ENCODE measurements around the gene DNAH11. TPM values are rescaled to one million over a fixed set of nuclear protein-coding genes. Genes with fewer than 3 reads are reported as not detected.
A peak's percentile ranks its signal among the peaks of the same experiment; 100 is the strongest.

DNAH11 gene
- total and polyA plus RNA-seq, 2 of the 13 experiments (the other 11 are each of a cell fraction or from before 2014, with no cell fraction given) = not detected

DNA sequence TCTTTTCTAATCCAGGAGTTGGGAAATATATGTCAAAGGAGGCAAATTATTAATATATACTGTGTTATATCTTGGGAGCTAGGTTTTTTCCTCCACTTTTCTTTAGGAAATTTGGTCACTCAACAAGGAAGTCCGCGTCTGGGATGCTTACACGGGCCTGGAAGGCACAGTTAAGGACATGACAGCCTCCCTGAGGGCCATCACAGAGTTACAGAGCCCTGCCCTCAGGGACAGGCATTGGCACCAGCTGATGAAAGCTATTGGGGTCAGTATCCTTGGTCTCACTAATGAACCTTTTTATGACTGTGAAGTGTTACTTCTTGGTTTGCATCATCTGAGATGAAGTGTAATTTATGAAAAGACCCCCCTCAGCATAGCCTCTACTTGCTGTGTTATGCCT is 74.7 kb downstream of the DNAH11 start (continued):
- TF ChIP-seq, protein P1, sequence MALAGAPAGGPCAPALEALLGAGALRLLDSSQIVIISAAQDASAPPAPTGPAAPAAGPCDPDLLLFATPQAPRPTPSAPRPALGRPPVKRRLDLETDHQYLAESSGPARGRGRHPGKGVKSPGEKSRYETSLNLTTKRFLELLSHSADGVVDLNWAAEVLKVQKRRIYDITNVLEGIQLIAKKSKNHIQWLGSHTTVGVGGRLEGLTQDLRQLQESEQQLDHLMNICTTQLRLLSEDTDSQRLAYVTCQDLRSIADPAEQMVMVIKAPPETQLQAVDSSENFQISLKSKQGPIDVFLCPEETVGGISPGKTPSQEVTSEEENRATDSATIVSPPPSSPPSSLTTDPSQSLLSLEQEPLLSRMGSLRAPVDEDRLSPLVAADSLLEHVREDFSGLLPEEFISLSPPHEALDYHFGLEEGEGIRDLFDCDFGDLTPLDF (CRISPR knock-in tag; IDR thresholded peaks at IDR 0.05) = no peak
- TF ChIP-seq, protein P2, sequence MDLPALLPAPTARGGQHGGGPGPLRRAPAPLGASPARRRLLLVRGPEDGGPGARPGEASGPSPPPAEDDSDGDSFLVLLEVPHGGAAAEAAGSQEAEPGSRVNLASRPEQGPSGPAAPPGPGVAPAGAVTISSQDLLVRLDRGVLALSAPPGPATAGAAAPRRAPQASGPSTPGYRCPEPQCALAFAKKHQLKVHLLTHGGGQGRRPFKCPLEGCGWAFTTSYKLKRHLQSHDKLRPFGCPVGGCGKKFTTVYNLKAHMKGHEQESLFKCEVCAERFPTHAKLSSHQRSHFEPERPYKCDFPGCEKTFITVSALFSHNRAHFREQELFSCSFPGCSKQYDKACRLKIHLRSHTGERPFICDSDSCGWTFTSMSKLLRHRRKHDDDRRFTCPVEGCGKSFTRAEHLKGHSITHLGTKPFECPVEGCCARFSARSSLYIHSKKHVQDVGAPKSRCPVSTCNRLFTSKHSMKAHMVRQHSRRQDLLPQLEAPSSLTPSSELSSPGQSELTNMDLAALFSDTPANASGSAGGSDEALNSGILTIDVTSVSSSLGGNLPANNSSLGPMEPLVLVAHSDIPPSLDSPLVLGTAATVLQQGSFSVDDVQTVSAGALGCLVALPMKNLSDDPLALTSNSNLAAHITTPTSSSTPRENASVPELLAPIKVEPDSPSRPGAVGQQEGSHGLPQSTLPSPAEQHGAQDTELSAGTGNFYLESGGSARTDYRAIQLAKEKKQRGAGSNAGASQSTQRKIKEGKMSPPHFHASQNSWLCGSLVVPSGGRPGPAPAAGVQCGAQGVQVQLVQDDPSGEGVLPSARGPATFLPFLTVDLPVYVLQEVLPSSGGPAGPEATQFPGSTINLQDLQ (CRISPR knock-in tag; IDR thresholded peaks at IDR 0.05) = no peak
- TF ChIP-seq ZSCAN30 (CRISPR knock-in tag; IDR thresholded peaks at IDR 0.05) = no peak
- TF ChIP-seq, protein P3, sequence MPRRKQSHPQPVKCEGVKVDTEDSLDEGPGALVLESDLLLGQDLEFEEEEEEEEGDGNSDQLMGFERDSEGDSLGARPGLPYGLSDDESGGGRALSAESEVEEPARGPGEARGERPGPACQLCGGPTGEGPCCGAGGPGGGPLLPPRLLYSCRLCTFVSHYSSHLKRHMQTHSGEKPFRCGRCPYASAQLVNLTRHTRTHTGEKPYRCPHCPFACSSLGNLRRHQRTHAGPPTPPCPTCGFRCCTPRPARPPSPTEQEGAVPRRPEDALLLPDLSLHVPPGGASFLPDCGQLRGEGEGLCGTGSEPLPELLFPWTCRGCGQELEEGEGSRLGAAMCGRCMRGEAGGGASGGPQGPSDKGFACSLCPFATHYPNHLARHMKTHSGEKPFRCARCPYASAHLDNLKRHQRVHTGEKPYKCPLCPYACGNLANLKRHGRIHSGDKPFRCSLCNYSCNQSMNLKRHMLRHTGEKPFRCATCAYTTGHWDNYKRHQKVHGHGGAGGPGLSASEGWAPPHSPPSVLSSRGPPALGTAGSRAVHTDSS (CRISPR knock-in tag; conservative IDR thresholded peaks at IDR 0.05) = no peak
- TF ChIP-seq RORA (CRISPR knock-in tag; IDR thresholded peaks at IDR 0.05) = no peak

DNA sequence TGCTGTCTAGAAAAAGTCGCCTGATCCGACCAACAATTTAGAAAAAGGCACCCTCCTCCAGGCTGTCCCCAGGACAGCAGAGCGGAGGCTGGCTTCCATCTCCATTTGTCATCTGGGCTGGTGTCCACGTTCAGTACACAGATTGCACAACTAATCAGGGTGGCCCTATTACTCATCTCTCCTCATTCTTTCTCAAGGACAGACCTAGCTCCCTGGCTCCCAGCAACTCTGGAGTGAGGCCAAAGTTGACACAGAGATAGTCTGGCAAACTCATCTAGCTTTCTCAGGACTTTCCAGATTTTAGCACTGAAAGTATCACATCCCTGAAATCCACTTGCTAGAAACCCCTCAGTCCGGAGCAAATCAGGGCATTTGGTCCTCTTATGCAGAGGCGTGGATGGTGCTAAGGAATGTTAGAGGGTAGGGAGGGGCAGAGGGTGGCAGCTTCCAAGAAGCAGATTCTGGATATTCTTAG is 75.1 kb downstream of the DNAH11 start:
- no peak overlapping the region for H3K27ac ChIP-seq (ENCODE audit: extremely low read length, insufficient read depth, low read length)
- no peaks in the 10 kb centered on the region for H3K36me3 ChIP-seq (replicated peaks in 1 of 2; ENCODE audit: control insufficient read depth in 1 of 2, insufficient read depth in 2 of 2, low read length in 2 of 2)
- POLR2A ChIA-PET = no interaction called here
- ATAC-seq = peak; percentile 100
- CTCF ChIA-PET (ENCODE audit: low intra/inter-chr PET ratio, low total read pairs) = no interaction called here
- H3K4me3 ChIP-seq (replicated peaks in 1 of 3; ENCODE audit: insufficient read depth in 1 of 3, low read depth in 2 of 3, low read length in 3 of 3) = no peak overlapping the region
- no peak overlapping the region for H3K4me2 ChIP-seq (ENCODE audit: low read depth, low read length)
- in situ Hi-C loops (cut with HindIII; ENCODE audit: extremely low pct_ligation_motif_present, low pct_unique_long_range_greater_than_20kb) (no loop called here), intact Hi-C loops (cut with micrococcal nuclease; ENCODE audit: unreplicated experiment) (no loop called here)
- no peaks in the 10 kb centered on the region for H3K79me2 ChIP-seq (ENCODE audit: insufficient read depth, low read length)
- no peaks in the 10 kb centered on the region for H3K9me3 ChIP-seq (ENCODE audit: low read length)
- no peak overlapping the region for H2AFZ ChIP-seq (ENCODE audit: low read length)
- no TSS peak for BruUV-seq (replicated peaks)
- FAIRE-seq = no peak
- peak; percentile 79 for DNase-seq (ENCODE audit: low spot score)
- H3K9ac ChIP-seq (ENCODE audit: insufficient read depth, low read depth, low read length) = no peak overlapping the region
- no peaks in the 10 kb centered on the region for H4K20me1 ChIP-seq (ENCODE audit: insufficient read depth, low read length)
- no peaks in the 10 kb centered on the region for H3K27me3 ChIP-seq (ENCODE audit: control insufficient read depth in 1 of 2, insufficient read depth in 2 of 2, low read length in 2 of 2)
- peaks cover 12% of the 10 kb centered on the region for H3K4me1 ChIP-seq (ENCODE audit: insufficient read depth, low read length)
- 25% methylated on average over 6 of the region's 6 CpGs for WGBS (ENCODE audit: low lambda C conversion rate)
- TF ChIP-seq ZMYM4 (CRISPR knock-in tag; IDR thresholded peaks at IDR 0.05) = 0 out of 2 replicates have a peak, but pooled peaks have one; percentile 29
- peak; percentile 94 for TF ChIP-seq CEBPG (CRISPR knock-in tag; IDR thresholded peaks at IDR 0.05)
- no peak for TF ChIP-seq RBAK (CRISPR knock-in tag; IDR thresholded peaks at IDR 0.05)
- no peak for TF ChIP-seq THYN1 (CRISPR knock-in tag; IDR thresholded peaks at IDR 0.05; ENCODE audit: borderline replicate concordance, low read depth)
- TF ChIP-seq, protein P4, sequence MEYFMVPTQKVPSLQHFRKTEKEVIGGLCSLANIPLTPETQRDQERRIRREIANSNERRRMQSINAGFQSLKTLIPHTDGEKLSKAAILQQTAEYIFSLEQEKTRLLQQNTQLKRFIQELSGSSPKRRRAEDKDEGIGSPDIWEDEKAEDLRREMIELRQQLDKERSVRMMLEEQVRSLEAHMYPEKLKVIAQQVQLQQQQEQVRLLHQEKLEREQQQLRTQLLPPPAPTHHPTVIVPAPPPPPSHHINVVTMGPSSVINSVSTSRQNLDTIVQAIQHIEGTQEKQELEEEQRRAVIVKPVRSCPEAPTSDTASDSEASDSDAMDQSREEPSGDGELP (IDR thresholded peaks at IDR 0.05; ENCODE audit: borderline replicate concordance, low read depth) = peak; percentile 33; the same call in 1 of the 2 replicates
- TF ChIP-seq, protein P5, sequence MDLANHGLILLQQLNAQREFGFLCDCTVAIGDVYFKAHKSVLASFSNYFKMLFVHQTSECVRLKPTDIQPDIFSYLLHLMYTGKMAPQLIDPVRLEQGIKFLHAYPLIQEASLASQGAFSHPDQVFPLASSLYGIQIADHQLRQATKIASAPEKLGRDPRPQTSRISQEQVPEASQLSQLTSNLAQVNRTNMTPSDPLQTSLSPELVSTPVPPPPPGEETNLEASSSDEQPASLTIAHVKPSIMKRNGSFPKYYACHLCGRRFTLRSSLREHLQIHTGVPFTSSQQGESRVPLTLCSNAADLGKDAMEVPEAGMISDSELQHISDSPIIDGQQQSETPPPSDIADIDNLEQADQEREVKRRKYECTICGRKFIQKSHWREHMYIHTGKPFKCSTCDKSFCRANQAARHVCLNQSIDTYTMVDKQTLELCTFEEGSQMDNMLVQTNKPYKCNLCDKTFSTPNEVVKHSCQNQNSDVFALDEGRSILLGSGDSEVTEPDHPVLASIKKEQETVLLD (CRISPR knock-in tag; IDR thresholded peaks at IDR 0.05; ENCODE audit: low read depth) = no peak
- TF ChIP-seq ZNF329 (CRISPR knock-in tag; IDR thresholded peaks at IDR 0.05; ENCODE audit: low read depth) = no peak
- no peak for TF ChIP-seq HNRNPL (IDR thresholded peaks at IDR 0.05; ENCODE audit: low read depth, low read length)
- TF ChIP-seq ZNF841 (CRISPR knock-in tag; IDR thresholded peaks at IDR 0.05; ENCODE audit: borderline replicate concordance) = no peak
- TF ChIP-seq ZNF749 (CRISPR knock-in tag; IDR thresholded peaks at IDR 0.05; ENCODE audit: borderline replicate concordance) = no peak
- TF ChIP-seq, protein P6, sequence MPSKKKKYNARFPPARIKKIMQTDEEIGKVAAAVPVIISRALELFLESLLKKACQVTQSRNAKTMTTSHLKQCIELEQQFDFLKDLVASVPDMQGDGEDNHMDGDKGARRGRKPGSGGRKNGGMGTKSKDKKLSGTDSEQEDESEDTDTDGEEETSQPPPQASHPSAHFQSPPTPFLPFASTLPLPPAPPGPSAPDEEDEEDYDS (CRISPR knock-in tag; IDR thresholded peaks at IDR 0.05) = no peak

All from HepG2 (cell line).